Dendritic cell treated with granulocyte-macrophage colony-stimulating factor and Interleukin-4, amounts not matched to agents 40 ng/mL and 50 ng/mL, for 4 days (primary cell): ENCODE data around the gene APOA5.

Source experiments
- H3K27ac Mint-ChIP-seq: one replicate; pipeline ENCODE4 v1.8.0; 2022; ENCODE audit warnings: mild to moderate bottlenecking, mixed read lengths
- H3K27me3 Mint-ChIP-seq: one replicate; pipeline ENCODE4 v1.8.0; 2022; ENCODE audit warnings: mild to moderate bottlenecking, mixed read lengths
- H3K36me3 Mint-ChIP-seq: one replicate; pipeline ENCODE4 v1.8.0; 2022; ENCODE audit warnings: low read depth, mixed read lengths
- H3K4me1 Mint-ChIP-seq: one replicate; pipeline ENCODE4 v1.8.0; 2022; ENCODE audit warnings: low read depth, mixed read lengths
- H3K4me3 Mint-ChIP-seq: one replicate; pipeline ENCODE4 v1.8.0; 2022; ENCODE audit warnings: mild to moderate bottlenecking, moderate library complexity, mixed read lengths
- H3K9me3 Mint-ChIP-seq: one replicate; pipeline ENCODE4 v1.8.0; 2022; ENCODE audit warnings: mixed read lengths
- intact Hi-C: fragments of 100-400 bp; cut with micrococcal nuclease; formaldehyde crosslinking; loops from one replicate; pipeline ENCODE4 v1.15.0; 2022

APOA5 gene

GRCh38 chr11:116797816-116798215 is 6.1 kb upstream of the APOA5 start:
- intact Hi-C loops: no loop called here
- Mint-ChIP-seq H3K27ac (no peak overlapping the region), H3K4me1 (peaks cover 4% of the 10 kb centered on the region), H3K9me3 (no peaks in the 10 kb centered on the region), H3K27me3 (peaks cover 11% of the 10 kb centered on the region), H3K4me3 (no peak overlapping the region), H3K36me3 (no peaks in the 10 kb centered on the region)

DNA sequence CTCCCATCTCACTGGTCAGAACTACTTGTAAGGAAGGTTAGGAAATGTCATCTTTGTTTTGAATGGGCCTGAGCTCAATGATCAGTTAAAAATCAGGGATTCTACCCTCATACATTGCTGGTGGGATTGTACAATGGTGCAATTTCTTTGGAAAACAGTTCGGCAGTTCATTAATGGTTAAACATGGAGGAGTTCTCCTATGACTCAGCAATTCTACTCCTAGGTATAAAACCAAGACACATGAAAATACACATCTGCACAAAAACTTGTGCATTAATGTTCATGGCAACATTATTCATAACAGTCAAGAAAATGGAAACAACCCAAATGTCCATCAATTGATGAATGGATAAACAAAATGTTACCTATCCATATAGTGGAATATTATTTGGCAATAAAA is 4.9 kb upstream of the APOA5 start:
- intact Hi-C loops: no loop called here
- peaks cover 6% of the 10 kb centered on the region for H3K4me1 Mint-ChIP-seq
- H3K4me3 Mint-ChIP-seq: no peak overlapping the region
- no peaks in the 10 kb centered on the region for H3K9me3 Mint-ChIP-seq
- peaks cover 10% of the 10 kb centered on the region for H3K27me3 Mint-ChIP-seq
- no peak overlapping the region for H3K27ac Mint-ChIP-seq
- H3K36me3 Mint-ChIP-seq: no peaks in the 10 kb centered on the region

GRCh38 chr11:116794851-116795250 is 3.2 kb upstream of the APOA5 start:
- H3K9me3 Mint-ChIP-seq: no peaks in the 10 kb centered on the region
- H3K4me1 Mint-ChIP-seq: peaks cover 16% of the 10 kb centered on the region
- intact Hi-C loops: loop anchor here (5.0 kb wide), 1 partner anchor 42 kb away; the partner anchor contains the start of gene APOA1
- H3K27me3 Mint-ChIP-seq: peaks cover 18% of the 10 kb centered on the region
- H3K36me3 Mint-ChIP-seq: no peaks in the 10 kb centered on the region
- H3K27ac Mint-ChIP-seq: no peak overlapping the region
- H3K4me3 Mint-ChIP-seq: no peak overlapping the region

DNA sequence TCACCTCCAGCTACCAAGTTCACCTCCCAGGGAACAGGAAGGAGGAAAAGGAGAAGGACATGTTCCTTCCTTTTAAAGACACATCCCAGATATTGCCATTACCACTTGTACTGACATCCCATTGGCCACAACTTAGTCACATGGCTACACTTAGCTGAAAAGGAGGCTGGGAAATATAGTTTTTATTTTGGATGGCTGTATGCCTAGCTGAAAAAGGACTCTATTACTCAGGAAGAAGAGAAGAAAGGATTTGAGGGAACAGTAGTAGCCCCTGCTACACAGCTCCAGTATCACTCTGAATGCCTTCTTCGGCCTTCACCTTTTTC is 2.1 kb upstream of the APOA5 start:
- H3K4me3 Mint-ChIP-seq: no peak overlapping the region
- peaks cover 20% of the 10 kb centered on the region for H3K4me1 Mint-ChIP-seq
- H3K36me3 Mint-ChIP-seq: no peaks in the 10 kb centered on the region
- intact Hi-C loops: loop anchor here (5.0 kb wide), 1 partner anchor 44 kb away; the partner anchor contains the start of gene APOA1
- H3K27ac Mint-ChIP-seq: no peak overlapping the region
- no peaks in the 10 kb centered on the region for H3K9me3 Mint-ChIP-seq
- peaks cover 17% of the 10 kb centered on the region for H3K27me3 Mint-ChIP-seq

GRCh38 chr11:116792869-116793771 is 1.4 kb upstream of the APOA5 start:
- no peaks in the 10 kb centered on the region for H3K9me3 Mint-ChIP-seq
- H3K27me3 Mint-ChIP-seq: peaks cover 15% of the 10 kb centered on the region
- peaks cover 26% of the 10 kb centered on the region for H3K4me1 Mint-ChIP-seq
- H3K4me3 Mint-ChIP-seq: no peak overlapping the region
- H3K27ac Mint-ChIP-seq: no peak overlapping the region
- peaks cover 5% of the 10 kb centered on the region for H3K36me3 Mint-ChIP-seq
- intact Hi-C loops: loop anchor here (5.0 kb wide), 1 partner anchor 44 kb away; the partner anchor contains the start of gene APOA1

DNA sequence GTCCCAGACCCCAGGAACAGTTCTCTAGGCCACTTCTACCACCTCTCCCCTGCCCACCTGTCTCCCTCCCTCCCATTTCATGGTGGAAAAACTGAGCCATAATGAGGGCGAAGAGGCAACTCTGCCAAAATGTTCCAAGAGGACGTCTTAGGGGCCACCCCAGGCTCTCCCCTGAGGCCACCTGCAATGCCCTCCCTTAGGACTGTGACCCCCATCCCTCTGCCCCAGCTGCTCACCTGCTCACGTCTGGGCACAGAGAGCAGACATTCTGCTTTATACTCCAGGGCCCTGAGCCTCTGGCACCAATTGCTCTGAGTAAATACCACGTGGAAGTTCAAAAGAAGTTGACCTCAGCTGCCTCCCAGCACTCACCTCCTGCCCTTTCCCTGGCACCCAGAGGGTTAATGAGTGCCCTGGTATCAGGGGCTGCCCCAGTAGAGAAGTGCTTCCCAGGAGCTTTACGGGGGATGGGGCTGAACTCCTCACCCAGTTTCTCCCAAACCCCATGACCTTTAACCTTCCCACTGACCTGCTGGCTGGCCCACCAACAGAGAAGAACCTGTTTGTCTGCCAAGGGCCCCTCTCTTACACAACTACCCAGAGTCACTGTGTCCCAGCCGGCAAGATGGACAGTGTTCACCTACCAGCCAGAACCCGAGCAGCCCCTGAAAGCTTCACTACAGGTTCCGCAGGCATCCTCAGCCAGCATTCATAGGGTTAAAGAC is 627 bp upstream of the APOA5 start:
- peaks cover 10% of the 10 kb centered on the region for H3K36me3 Mint-ChIP-seq
- no peak overlapping the region for H3K27ac Mint-ChIP-seq
- H3K9me3 Mint-ChIP-seq: no peaks in the 10 kb centered on the region
- H3K4me1 Mint-ChIP-seq: peaks cover 27% of the 10 kb centered on the region
- H3K27me3 Mint-ChIP-seq: peaks cover 15% of the 10 kb centered on the region
- no peak overlapping the region for H3K4me3 Mint-ChIP-seq
- intact Hi-C loops: loop anchor here (5.0 kb wide), 1 partner anchor 45 kb away; the partner anchor contains the start of gene APOA1

DNA sequence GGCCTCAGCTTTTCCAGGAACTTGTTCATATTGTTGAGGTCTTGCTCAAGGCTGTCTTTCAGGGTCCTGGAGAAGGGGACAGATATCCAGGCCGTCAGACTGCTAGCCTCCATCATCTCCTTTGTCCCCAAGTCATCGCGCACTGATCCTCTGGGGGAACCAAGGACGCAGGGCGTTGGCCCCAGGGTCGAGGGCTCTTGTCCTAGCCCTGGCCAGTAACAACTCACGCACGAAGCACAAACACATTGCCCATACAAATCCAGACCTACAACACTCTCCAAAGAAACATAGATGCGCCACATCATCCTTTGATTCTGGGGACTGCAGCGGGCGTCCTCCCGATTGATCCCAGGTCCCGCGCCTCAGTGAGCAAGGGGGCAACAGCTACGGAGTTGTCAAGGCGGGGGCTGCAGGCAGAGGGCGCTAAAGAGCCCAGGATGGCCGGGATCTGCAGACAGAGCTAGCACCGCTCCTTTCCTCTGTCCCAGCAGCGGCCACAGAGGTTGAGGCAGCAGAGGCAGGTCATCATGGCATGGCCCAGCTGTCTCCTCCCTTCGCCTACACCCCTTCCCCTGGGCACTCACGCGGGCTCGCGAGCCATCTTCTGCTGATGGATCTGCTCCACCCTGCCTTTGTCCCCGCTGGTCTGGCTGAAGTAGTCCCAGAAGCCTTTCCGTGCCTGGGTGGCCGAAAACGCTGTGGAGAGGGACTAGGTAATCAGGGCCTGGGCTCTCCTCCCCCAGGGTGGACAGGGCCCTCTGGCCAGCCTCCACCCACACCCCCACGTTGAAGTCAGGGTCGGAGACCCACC is 472 bp downstream of the APOA5 start:
- Mint-ChIP-seq H3K4me3 (no peak overlapping the region), H3K27ac (no peak overlapping the region), H3K9me3 (no peaks in the 10 kb centered on the region), H3K36me3 (peaks cover 15% of the 10 kb centered on the region), H3K27me3 (peaks cover 15% of the 10 kb centered on the region), H3K4me1 (peaks cover 38% of the 10 kb centered on the region)
- intact Hi-C loops: loop anchor here (2.0 to 5.0 kb wide), 2 partner anchors 46 to 316 kb away; partner anchors contain the start of gene APOA1

GRCh38 chr11:116790167-116791001 is 1.3 kb downstream of the APOA5 start:
- no peak overlapping the region for H3K4me3 Mint-ChIP-seq
- peaks cover 23% of the 10 kb centered on the region for H3K36me3 Mint-ChIP-seq
- no peak overlapping the region for H3K27ac Mint-ChIP-seq
- peaks cover 39% of the 10 kb centered on the region for H3K4me1 Mint-ChIP-seq
- intact Hi-C loops: loop anchor here (2.0 to 5.0 kb wide), 2 partner anchors 47 to 316 kb away; partner anchors contain the start of gene APOA1
- peaks cover 15% of the 10 kb centered on the region for H3K27me3 Mint-ChIP-seq
- H3K9me3 Mint-ChIP-seq: no peaks in the 10 kb centered on the region

DNA sequence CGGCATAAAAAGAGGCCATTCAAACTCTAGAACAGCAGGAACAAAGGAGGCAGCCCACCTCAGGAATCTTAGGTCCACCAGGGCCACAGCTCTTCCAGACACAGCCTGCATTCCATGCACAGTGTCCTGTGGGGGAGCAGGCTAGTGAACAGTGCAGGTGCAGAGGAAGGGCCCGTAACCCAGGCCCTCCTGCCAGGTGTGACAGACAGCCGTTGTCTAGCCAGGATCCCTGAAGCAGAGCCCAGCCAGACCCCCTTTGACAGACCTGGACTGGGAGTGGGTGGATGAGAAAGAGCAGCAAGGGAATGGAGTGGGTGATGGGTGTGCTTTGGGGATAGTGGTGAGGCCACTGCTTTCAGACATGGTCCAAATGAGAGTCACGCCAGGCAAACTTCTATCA is 2.7 kb downstream of the APOA5 start:
- H3K27me3 Mint-ChIP-seq: peaks cover 13% of the 10 kb centered on the region
- no peaks in the 10 kb centered on the region for H3K9me3 Mint-ChIP-seq
- H3K36me3 Mint-ChIP-seq: peaks cover 37% of the 10 kb centered on the region
- H3K4me1 Mint-ChIP-seq: peaks cover 48% of the 10 kb centered on the region
- H3K4me3 Mint-ChIP-seq: no peak overlapping the region
- peak overlapping the region; percentile 98 for H3K27ac Mint-ChIP-seq
- intact Hi-C loops: loop anchor here (1.0 to 5.0 kb wide), 2 partner anchors 16 to 443 kb away; partner anchors contain the start of genes PCSK7 and RNF214

GRCh38 chr11:116788534-116788933 is 3.1 kb downstream of the APOA5 start:
- Mint-ChIP-seq H3K4me3 (peak overlapping the region; percentile 82), H3K4me1 (peaks cover 48% of the 10 kb centered on the region), H3K27me3 (peaks cover 13% of the 10 kb centered on the region), H3K9me3 (no peaks in the 10 kb centered on the region), H3K27ac (peak overlapping the region; percentile 98), H3K36me3 (peaks cover 42% of the 10 kb centered on the region)
- intact Hi-C loops: loop anchor here (1.0 to 5.0 kb wide), 2 partner anchors 15 to 444 kb away; partner anchors contain the start of genes PCSK7 and RNF214

DNA sequence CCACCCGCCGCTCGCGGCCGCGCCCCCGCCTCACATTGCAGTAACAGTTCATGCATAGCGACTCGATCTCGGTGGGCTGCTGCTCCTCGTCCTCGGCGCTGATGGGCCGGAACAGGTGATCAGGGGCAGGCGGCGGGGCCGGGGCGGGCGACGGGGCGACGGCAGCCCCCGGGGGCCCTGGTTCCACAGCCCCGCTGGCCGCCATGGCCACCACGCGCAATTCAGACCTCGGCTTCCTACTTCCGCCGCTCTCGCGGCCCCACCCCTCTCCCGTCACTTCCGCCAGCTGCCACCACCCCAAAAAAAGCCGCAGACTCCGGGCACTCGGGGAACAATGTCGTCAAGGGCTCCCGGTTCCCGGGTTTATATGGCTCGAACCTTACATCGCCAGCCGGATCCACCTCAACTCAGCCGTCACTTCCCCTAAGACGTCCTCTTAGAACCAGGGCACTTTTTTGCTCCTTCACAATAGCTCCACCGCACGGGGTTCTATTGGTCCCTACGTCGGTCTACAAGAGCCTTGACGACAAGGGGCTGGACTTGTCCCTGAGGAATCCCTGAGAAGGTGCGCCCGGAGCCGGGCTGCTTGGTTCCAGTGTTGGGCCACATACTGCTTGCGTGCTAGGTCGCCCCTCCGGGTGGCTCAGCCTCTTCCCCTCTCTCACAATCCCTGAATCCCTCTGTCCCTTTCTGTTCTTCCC is 3.7 kb downstream of the APOA5 start, which contains the start of gene ZPR1:
ZPR1 (minus strand) TSS at position 238 of the 701 bp plus-strand sequence; CDS start at position 205, 33 bp downstream.
- Mint-ChIP-seq H3K4me1 (peaks cover 45% of the 10 kb centered on the region), H3K36me3 (peaks cover 48% of the 10 kb centered on the region), H3K27me3 (peaks cover 13% of the 10 kb centered on the region), H3K9me3 (no peaks in the 10 kb centered on the region), H3K27ac (peak within 1 kb of the TSS; percentile 98), H3K4me3 (peak within 1 kb of the TSS; percentile 82)
- intact Hi-C loops: loop anchor here (1.0 to 5.0 kb wide), 2 partner anchors 15 to 444 kb away; partner anchors contain the start of genes PCSK7 and RNF214

DNA sequence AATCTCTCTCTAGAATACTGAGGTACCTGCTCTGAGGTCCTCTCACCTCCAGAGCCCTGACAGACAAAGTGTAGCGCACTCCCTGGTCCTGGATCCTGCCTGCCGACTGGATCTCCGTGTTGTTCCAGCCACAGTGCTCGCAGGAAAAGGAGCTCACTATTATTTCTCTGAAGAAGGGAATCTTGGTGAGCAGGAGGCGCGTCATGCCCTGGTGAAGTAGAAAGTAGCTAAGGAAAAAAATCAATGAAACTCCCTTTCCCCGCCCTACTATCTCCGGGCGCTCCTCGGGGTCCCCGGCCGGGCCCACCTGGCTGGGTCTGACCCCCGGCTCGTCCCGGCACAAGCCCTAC is 4.3 kb downstream of the APOA5 start:
- Mint-ChIP-seq H3K27ac (peak overlapping the region; percentile 98), H3K27me3 (peaks cover 13% of the 10 kb centered on the region), H3K4me1 (peaks cover 43% of the 10 kb centered on the region), H3K9me3 (no peaks in the 10 kb centered on the region), H3K36me3 (peaks cover 53% of the 10 kb centered on the region), H3K4me3 (peak overlapping the region; percentile 82)
- intact Hi-C loops: loop anchor here (5.0 kb wide), 1 partner anchor 445 kb away; the partner anchor contains the start of genes PCSK7 and RNF214
